Hippocampal formation (tissue), 2 donors: Measurements from ENCODE around the gene EID2B.

Experiments
- DNase-seq, 2 donors: peaks; one replicate each; lab custom pipeline; 2025; lab: John Stamatoyannopoulos, UW

The EID2B gene

DNA sequence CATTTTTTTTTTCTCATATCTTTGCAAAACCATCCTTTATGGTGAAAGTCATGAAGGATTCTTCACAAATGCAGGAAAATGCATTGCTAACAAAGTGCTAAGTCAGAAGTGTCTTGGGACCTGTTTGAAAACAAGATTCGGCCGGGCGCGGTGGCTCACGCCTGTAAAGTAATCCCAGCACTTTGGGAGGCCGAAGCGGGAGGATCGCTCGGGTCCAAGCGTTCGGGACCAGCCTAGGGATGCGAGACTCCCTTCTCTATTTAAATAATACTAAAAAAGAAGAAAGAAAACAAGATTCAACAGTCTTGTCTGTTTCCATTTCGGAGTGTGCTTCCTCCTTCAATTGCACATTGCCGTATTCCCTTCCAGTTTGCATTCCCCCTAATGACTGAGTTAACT is 819 bp downstream of the EID2B start:
- DNase-seq: no peak

DNA sequence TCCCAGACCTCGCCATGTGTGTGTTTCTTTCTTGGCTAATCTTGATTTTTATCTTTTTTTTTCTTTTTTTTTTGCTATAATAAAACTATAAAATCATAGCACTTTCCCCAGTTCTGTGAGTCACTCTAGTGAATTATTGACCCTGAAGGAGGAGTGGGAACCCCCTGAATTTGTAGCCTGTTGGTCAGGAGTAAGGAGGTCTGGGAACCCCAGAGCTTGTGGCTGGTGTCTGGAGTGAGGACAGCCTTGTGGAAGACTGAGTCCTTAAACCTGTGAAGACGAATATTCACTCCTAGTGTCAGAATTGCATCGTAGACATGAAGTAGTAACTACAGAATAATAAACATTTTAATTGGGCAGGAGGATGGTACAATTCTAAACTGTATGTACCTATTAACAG is 7.4 kb downstream of the EID2B start:
- DNase-seq: no peak

DNA sequence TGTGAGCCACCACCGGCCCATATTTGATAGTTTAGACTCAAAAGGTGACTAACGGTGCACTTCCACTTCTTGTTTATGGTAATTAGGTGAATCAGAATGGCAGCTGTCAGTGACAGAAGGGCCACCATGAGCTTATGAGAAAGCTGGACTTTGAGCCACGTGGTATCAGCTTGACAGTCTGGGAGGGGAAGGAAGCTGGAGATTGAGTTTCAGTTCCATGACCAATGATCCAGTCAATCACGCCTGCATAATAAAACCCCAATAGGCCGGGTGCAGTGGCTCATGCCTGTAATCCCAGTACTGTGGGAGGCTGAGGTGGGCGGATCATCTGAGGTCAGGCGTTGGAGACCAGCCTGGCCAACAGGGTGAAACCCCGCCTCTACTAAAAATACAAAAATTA is 8.2 kb downstream of the EID2B start:
- DNase-seq: no peak

DNA sequence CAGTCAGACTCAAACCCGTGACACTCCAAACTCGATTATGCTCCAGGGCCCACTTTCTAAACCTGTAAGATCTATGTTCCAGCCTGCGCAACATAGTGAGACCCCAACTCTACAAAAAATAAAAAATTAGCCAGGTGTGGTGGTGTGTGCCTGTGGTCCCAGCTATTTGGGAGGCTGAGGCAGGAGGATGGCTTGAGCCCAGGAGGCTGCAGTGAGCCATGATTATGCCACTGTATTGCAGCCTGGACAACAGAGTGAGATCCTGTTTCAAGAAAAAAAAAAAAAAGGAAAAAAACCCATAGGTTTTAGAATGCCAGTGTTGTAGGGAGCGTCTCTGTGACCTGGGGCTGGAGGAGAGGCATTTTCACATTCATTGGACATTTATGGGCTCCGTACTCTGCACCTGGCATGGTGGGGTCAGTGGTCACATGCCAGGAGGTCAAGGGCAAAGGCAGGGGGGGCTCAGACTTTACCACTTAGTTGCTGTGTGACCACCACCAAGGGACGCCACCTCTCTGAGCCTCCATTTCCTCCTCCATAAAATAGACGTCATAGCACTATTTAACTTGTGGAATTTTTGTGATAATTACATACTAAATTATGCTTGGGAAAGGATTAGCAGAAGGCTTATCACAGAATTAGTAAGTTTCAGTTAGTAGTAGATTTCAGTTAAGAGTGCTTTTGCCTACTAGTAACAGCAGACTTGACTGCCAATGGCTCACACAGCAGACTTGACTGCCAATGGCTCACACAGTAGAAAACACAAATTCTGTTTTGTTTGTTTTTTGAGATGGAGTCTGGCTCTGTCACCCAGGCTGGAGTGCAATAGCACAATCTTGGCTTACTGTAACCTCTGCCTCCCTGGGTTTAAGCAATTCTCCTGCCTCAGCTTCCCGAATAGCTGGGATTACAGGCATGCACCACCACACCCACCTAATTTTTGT is 11.8 kb downstream of the EID2B start:
- DNase-seq: no peak

DNA sequence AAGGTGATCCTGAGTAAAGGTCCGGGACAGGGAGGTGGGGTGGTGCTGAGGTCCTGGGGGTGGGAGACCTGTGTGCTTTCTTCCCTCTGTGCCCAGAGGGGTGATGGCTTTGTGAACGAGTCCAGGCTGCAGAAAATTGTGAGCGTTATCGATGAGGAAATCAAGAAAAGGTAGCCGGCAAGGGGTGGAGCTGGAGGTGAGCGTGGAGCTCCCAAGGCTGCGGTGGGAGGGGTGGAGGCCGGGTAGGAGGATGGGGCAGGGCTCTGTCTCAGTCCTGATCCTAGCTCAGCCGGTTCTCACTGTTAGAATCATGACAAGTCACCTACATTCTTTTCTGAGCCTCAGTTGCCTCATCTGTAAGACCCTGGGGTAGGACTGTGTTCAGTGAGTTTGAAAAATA is 13.7 kb downstream of the EID2B start:
- DNase-seq: no peak

DNA sequence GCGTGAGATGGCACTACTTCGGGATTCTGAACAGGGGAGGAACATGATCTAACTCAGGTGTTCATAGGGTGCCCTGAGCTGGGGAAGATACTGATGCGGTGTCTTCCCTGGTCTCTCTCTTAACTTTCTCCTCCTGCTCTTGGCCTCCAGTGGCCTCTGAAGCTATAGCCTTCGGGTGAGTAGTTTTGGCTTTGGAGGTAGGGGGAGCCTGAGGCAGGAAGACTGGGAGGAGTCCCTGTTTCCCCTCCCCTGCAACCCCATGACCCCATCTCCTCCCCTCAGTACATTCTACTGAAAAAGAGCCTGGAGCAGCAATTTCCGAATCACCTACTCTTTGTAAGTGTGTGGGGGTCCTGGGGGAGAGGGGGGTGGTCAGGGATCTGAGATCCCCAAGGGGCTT is 14.2 kb downstream of the EID2B start:
- DNase-seq: no peak

DNA sequence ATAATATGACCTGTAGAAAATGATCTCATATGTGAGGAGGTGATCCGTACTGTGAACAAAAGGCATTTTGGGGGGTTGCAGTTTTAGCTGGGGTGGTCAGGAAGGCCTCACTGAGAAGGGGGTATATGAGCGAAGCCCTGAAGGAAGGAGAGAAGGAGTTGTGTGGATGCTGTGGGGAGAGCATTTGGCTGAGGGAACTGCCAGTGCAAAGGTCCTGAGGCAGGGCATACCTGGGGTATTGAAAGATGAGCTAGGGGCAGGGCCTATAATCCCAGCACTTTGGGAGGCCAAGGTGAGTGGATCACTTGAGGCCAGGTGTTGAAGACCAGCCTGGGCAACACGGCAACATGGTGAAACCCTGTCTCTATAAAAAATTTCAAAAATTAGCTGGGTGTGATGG is 15.2 kb downstream of the EID2B start:
- no peak for DNase-seq

DNA sequence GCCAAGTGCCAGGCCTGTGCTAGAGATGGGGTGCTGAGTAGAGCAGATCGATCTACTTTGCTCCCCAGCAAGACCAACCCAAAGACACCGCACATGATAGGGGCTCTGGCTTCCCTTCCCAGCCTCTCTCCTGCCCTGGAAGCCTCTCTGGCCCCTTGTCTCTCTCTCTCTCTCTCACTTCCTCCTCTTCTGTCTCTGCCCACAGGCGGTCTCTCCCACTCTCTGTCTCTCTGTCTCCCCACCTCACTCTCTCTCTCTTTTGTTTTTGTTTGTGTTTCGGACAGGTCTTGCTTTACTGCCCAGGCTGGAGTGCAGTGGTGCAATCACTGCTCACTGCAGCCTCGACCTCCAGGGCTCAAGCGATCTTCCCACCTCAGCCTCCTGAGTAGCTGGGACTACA is 16.4 kb downstream of the EID2B start:
- DNase-seq: no peak

DNA sequence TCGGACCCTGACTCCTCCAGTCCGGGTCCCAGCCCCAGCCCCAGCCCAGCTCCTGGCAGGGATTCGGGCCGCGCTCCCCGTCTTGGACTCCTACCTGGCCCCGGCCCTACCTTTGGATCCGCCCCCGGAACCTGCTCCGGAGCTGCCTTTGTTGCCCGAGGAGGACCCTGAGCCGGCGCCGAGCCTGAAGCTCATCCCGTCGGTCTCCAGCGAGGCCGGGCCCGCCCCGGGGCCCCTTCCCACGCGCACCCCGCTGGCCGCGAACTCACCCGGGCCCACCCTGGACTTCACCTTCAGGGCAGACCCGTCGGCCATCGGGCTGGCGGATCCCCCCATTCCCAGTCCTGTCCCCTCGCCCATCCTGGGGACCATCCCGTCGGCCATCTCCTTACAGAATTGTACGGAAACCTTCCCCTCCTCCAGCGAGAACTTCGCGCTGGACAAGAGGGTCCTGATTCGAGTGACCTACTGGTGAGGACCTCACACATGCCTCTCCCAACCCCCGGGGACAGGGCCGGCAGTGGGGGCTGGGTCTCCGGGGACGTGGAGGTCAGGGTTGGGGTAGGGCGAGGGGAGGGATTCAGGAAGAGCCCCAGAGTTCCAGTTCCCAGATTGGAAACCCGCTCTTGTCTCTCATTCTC is 17.0 kb downstream of the EID2B start:
- DNase-seq: no peak

DNA sequence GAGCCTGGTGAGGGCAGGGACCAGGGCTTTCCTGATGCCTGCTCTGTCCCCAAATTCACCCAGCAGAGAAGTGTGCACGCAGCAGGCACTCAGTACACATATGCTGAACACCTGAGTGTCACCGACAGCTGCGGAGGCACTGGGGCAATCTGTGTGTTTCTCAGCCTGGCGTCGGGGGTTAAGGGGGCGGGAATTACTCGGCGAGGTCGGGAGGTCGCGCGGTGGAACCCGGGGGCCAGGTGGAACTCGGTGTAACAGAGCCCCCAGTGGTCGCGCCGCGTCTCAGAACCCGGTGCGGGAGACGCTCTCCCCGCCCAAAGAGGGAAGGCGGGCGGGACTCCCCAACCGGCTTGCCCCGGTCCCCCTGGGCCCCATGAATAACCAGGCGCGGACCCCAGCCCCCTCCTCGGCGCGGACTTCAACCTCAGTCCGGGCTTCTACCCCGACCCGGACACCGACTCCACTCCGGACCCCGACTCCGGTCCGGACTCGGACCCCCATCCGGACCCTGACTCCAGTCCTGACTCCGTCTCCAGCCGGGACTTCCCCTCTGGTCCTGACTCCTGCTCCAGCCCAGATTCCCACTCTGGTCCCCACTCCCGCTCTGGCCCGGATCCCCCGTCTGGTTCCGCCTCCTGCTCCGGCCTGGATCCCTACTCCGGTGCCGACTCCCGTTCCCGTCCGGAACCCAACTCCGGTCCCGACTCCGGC is 17.7 kb downstream of the EID2B start, which contains the start of gene SELENOV:
TSS of gene SELENOV (plus strand) at position 300 of the 711 bp plus-strand sequence. CDS start at position 374, 74 bp downstream.
- DNase-seq: no peak

DNA sequence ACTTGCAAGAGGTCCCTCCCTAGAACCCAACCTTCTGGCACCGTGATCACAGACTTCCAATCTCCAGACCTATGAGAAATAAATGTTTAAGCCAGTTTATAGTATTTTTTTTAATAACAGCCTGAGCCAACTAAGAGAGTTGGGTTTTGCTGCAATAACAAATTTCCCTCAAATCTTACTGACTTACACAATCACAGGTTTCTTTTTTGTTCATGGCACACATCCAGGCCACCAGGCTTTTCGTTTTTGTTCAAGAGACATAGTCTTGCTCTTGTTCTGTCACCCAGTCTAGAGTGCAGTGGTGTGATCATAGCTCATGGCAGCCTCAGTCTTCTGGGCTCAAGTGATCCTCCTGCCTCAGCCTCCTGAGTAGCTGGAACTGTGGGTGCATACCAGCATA is 19.7 kb downstream of the EID2B start:
- DNase-seq: no peak

DNA sequence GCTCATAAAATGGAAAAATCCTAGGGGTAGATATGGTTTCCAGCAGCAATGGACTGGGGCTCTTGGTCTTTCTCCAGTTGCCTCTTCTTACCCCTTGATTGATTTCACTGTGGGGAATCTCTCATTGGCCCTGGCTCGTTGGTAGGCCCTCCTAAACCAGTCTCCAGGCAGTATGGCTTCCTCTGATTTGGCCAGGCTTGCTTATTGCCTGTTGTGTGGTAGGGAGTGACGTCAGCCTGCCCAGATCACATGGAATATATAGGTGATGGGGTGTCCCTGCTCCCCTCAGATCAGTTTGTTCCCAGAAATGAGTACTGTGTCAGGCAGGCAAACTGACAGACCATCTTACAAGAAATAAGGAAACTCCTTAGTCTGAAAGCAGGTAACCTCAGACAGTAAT is 23.4 kb downstream of the EID2B start:
- no peak for DNase-seq

DNA sequence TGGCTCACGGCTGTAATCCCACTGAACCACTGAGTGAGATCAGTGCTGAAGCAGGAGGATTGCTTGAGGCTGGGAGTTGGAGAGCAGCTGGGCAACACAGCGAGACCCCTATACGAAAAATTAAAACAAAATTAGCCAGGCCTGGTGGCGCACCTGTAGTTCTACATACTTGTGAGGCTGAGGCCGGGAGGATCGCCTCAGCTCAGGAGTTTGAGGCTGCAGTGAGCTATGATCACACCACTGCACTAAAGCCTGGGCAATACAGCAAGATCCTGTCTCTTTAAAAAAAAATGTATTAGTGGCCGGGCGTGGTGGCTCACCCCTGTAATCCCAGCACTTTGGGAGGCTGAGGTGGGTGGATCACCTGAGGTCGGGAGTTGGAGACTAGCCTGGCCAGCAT is 24.0 kb downstream of the EID2B start:
- DNase-seq: no peak

DNA sequence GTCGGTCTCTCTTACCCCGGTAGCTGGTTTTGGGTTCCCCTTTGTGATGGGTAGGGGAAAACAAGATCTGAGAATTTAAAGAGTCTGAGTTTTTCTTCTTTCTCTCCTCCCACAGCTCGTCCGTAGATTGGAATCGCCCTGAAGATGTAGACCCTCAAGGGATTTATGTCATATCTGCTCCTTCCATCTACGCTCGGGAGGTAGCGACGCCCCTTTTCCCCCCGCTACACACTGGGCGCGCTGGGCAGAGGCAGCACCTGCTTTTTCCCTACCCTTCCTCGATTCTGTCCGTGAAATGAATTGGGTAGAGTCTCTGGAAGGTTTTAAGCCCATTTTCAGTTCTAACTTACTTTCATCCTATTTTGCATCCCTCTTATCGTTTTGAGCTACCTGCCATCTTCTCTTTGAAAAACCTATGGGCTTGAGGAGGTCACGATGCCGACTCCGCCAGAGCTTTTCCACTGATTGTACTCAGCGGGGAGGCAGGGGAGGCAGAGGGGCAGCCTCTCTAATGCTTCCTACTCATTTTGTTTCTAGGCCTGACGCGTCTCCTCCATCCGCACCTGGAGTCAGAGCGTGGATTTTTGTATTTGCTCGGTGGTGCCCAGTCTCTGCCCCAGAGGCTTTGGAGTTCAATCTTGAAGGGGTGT is 24.8 kb downstream of the EID2B start:
- DNase-seq: no peak

DNA sequence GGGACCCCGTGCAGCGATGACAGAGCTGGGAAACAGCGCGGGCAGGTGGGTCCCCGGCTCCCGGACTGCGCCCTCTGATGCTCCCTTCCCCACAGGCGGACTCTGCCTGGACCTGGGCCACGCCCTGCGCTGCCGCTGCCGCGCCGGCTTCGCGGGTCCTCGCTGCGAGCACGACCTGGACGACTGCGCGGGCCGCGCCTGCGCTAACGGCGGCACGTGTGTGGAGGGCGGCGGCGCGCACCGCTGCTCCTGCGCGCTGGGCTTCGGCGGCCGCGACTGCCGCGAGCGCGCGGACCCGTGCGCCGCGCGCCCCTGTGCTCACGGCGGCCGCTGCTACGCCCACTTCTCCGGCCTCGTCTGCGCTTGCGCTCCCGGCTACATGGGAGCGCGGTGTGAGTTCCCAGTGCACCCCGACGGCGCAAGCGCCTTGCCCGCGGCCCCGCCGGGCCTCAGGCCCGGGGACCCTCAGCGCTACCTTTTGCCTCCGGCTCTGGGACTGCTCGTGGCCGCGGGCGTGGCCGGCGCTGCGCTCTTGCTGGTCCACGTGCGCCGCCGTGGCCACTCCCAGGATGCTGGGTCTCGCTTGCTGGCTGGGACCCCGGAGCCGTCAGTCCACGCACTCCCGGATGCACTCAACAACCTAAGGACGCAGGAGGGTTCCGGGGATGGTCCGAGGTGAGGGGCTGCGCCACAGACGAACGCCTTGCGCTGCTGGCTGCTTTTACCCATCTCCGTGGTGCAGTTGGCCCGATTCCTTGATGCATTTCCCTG is 25.5 kb downstream of the EID2B start:
- DNase-seq: peak in 1 of 2 donors; percentile 1

DNA sequence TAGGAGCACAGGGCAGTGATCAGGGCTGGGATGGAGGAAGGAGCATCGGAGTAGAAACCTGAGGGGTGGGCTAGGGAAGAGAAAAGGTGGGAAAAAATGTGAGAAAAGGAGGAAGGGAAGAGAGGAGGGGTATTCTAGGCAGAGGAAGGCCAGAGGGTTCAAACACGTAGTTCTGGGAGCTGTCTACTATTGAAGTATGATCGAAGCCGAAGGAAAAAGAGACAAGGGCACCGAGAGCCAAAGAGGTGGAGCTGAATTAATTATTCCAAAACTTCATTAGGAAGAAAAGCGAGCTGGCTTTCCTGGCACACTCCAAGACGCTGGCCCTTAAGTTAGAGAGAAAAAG is 26.1 kb downstream of the EID2B start:
- DNase-seq: no peak

DNA sequence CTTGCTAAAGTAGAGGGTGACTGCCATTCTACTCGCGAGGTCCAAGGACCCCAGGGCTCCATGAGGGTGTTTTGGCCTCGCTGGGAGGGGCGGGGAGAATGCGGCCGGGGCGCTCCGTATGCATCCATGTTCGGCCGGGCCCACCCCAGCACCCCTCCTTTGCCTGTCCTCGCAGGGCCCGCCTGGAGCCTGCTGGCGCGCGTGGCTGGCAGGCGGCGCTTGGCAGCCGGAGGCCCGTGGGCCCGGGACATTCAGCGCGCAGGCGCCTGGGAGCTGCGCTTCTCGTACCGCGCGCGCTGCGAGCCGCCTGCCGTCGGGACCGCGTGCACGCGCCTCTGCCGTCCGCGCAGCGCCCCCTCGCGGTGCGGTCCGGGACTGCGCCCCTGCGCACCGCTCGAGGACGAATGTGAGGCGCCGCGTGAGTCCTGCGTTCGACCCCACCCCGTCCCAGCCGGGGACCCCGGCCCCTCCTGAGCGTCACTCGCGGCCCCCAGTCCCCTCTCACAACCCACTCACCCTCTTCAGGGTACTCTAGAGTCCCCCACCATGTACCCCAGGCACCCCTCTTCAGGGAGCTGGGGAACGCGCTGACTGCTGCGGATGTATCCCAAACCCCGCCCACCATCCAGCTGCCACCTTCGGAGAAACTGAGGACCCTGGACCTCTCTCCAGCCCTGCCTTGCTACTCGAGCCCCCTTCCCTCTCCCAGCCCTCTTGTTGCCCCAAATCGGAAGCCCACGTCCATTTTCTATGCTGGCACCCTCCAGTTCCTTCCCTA is 29.8 kb downstream of the EID2B start:
- DNase-seq: no peak

DNA sequence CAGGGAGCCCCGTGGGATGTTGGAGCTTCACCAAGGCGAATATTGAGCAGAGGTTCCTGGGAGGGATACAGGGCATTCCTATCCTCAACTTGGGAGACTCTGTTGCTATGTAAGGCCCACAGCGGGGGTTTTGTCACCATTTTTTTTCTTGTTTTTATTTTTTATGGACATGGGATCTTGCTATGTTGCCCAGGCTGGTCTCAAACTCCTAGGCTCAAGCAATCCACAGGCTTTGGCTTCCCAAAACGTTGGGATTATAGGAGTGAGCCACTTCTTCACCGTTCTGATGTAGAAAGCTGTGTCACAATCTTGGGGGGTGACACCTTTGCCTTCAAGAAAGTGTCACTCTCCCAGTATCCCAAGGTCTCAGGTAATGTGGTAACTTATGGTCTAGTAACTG is 31.3 kb downstream of the EID2B start:
- no peak for DNase-seq

DNA sequence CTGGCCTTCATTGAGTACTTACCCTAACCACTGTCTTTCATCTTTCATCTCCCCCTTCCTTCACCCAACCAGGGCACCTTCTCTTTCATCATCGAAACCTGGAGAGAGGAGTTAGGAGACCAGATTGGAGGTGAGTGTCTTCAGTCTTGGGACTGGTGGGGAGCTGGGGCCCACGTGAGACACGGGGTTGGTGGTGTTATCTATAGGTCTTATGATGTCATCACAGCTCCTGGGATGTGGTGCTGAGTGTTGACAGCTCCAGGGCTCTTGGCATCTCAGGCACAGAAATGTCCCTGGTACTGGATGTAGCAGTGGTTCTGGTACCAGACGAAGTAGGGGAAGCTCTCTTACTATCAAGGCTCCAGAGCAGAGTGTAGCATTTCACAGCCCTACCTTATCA is 32.1 kb downstream of the EID2B start:
- DNase-seq: no peak

DNA sequence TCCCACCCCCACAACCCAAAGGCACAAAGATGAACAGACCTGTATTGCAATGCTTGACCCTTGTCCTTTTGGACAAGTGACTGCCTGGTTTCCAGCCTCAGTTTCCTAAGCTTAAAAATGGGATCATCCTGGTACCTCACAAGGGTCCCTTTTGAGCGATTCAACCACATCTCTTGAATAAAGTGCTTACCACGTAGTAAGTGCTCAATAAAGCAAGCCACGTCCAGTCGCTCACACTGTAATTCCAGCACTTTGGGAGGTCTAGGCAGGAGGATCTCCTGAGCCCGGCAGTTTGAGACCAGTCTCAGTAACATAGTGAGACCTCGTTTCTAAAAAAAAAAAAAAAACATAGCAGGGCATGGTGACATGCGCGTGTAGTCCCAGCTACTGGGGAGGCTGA is 32.7 kb downstream of the EID2B start:
- no peak for DNase-seq
